Measurements from ENCODE around the gene HOXB5.

DNA sequence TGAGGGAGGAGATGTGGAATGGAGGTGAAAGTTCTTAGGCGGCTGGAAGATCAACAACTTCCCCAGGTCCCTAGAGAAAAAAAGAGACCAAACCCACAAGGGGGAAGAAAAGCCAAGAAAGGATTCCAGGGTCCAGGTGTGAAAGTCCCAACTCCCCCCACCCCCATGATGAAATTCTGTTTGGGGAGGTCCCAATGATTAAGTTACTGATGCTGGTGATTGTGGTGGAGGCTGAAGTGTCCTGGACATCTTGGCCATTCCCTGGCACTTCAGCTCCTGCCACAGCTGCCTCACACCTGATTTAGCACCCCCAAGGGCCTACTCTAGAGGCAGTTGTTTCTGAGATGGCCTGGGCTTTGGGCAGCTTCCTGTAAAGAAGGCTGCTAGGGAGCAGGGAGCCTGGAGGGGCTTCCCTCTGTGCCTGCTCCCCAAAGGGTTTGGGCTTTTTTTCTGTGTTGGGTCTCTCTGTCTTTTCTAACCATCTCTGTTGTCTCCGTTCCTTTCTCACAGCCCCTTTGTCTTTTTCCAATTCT is 28.5 kb downstream of the HOXB5 start:
- TF ChIP-seq, protein P1, sequence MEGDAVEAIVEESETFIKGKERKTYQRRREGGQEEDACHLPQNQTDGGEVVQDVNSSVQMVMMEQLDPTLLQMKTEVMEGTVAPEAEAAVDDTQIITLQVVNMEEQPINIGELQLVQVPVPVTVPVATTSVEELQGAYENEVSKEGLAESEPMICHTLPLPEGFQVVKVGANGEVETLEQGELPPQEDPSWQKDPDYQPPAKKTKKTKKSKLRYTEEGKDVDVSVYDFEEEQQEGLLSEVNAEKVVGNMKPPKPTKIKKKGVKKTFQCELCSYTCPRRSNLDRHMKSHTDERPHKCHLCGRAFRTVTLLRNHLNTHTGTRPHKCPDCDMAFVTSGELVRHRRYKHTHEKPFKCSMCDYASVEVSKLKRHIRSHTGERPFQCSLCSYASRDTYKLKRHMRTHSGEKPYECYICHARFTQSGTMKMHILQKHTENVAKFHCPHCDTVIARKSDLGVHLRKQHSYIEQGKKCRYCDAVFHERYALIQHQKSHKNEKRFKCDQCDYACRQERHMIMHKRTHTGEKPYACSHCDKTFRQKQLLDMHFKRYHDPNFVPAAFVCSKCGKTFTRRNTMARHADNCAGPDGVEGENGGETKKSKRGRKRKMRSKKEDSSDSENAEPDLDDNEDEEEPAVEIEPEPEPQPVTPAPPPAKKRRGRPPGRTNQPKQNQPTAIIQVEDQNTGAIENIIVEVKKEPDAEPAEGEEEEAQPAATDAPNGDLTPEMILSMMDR (IDR thresholded peaks at IDR 0.05): no peak
- TF ChIP-seq POLR2A (IDR thresholded peaks at IDR 0.05): no peak

Data from ovary (tissue), 3 donors.